H7 (cell line): ENCODE results near the gene XG. TPM values are rescaled to one million over a fixed set of nuclear protein-coding genes. Genes with fewer than 3 reads are reported as not detected.
"Not testable (repeated sequence)": the region's sequence is repeated elsewhere in the genome, so short reads cannot be mapped to it uniquely, and the experiment has no call there.

Experiments used
- DNase-seq: peaks from one replicate; pipeline ENCODE4 v3.0.0; 2012
- H3K27me3 ChIP-seq: 2 replicates; pipeline ENCODE4 v1.6.0; 2011; ENCODE audit warnings: mild to moderate bottlenecking, low read length; ENCODE audit not compliant: control insufficient read depth, insufficient read depth
- H3K36me3 ChIP-seq: replicated peaks from 2 replicates; pipeline ENCODE4 v1.5.1; 2011; ENCODE audit warnings: low read length; ENCODE audit not compliant: control insufficient read depth, insufficient read depth
- H3K4me3 ChIP-seq: 2 replicates; pipeline ENCODE4 v1.5.1; 2011; ENCODE audit warnings: low read depth, mild to moderate bottlenecking, control low read depth, low read length, moderate library complexity; ENCODE audit not compliant: insufficient read depth
- total RNA-seq: library from RNA; depleted of rRNA; stranded (reverse); fragments of >200 nt; shearing (Covaris generic); gene quantifications from 2 replicates; pipeline ENCODE4 v1.2.3, GENCODE V29; 2014

XG gene
- total RNA-seq, 1 experiment from 2014 or later = 0.17 TPM

DNA sequence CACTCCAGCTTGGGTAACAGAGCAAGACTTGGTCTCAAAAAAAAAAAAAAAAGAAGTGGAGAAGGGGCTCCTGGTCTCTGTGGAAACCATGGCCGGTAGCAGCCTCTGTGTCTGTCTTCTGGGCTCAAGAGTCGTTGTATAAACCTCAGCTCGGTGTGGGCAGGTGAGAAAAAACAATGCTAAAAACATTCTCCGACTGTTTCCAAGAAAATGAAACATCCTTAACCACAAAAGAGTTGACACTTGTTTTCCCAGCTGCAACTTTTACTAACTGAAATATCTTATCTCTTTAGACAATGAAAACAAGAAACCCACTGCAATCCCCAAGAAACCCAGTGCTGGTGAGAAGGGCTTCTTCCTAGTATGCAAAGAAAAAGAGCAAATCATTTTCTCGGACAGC, 34.5 kb upstream of the XG start:
- H3K27me3 ChIP-seq = no peaks in the 10 kb centered on the region
- no peak overlapping the region for H3K4me3 ChIP-seq
- peaks cover 3% of the 10 kb centered on the region for H3K36me3 ChIP-seq
- DNase-seq = no peak

DNA sequence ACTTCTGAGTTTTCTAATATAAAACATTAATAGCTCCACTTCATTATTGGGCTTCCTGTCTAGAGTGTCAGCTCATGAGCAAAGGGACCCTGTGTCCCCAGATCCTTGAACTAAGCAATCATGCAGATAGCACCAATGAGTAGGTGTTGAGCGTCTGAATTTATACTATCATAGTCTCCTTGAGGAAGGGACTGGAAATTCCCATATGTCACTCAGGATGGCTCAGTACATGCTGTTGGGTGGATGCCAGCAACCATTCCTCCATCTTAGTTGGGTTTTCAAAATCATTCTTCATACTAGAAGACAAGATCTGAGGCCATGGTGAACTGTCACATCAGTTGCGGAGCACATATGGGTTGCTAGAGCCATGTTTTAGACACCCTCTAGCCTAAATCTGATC, 33.0 kb upstream of the XG start:
- Histone ChIP-seq H3K4me3 (no peak overlapping the region), H3K36me3 (peaks cover 7% of the 10 kb centered on the region), H3K27me3 (no peaks in the 10 kb centered on the region)
- DNase-seq = no peak

DNA sequence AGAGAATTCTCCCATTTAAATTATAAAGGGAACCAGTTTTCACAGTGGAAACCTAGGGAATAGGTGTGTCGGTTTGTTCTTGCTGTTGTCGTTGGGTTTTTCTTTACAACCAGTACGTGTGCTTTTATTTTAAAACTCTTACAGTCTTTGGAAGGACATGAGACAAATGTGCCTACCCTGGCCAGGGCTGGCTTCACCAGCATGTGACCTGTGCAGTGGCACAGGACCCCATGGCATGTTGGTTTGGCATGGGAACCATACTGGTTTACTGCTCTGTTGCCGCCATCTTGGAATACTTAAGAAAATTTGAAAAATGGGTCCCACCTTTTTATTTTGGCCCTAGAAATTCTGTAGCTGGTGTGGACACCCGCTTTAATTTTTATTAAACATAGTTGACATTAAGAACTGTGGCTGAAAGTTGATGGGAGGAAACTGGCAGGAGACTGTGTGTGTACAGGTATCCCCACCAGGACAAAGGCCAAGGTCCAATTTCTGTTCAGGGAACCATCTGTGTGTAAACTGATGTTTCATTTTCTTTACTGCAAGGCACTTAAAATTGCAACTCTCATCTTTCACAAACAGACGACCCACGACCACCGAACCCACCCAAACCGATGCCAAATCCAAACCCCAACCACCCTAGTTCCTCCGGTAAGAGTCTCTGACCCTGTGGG, 31.9 kb upstream of the XG start:
- no peak for DNase-seq
- H3K4me3 ChIP-seq = no peak overlapping the region
- no peaks in the 10 kb centered on the region for H3K27me3 ChIP-seq
- H3K36me3 ChIP-seq = peaks cover 7% of the 10 kb centered on the region

DNA sequence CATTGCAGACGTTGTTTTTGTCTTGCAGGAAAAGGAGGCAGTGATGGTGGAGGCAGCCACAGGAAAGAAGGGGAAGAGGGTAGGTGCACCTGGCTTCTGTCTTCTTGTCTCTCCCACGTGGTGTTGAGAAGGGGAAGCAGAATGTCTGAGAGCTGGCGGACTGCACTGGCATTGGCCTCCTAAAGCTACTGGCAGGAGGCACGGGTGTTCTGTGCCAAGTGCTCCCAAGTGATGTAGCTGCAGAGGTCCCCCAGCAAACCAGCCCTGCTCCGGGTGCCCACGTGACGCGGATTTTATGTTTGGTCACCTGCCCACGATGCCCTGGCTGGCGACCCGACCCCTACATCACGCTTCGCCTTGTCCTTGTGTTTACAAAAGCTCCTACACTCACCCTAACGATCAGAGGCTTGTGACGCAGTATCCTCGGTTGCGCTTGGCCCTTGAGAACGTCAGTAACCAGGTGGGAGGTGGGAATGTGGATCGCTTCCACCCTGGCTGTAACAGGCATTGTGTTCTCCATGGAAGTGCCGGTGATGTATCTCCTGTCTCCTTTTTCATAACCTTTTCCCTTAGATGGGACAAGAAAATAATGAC, 28.5 kb upstream of the XG start:
- peaks cover 3% of the 10 kb centered on the region for H3K36me3 ChIP-seq
- no peak for DNase-seq
- no peaks in the 10 kb centered on the region for H3K27me3 ChIP-seq
- H3K4me3 ChIP-seq = no peak overlapping the region

DNA sequence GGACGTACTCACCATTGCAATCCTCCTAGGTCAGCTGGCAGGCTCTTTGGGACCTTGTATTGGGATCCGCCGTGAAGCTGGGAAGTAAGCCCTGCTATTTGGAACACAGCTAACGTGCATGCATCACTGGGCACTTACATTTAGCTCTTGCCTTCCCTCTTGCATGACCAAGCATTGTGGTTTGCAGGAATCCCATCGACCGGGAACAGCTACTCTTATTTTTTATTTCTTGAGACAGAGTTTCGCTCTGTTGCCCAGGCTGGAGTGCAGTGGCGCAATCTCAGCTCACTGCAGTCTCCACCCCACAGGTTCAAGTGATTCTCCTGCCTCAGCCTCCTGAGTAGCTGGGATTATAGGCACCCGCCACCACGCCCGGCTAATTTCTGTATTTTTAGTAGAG, 24.6 kb upstream of the XG start:
- not testable (repeated sequence) for H3K36me3 ChIP-seq, DNase-seq, H3K27me3 ChIP-seq, H3K4me3 ChIP-seq

DNA sequence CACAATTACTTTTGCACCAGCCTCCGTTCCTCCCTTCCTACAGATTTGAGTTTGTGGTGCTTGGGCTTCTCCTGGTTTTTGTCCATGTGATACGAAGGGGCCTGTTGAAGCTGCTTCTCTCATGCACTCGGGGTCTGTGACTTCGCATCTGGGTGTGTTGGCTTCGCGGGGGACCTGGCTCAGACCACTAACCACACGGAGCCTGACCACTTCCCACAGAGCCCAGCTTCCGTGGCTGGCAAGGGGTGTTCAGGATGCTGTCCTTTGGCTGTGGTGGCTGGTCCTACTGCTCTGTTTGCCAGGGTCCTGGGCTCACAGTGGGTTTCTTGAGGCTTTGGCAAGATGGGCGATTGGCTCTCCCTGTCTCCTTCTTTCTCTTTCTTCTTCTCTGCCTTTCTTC, 19.8 kb upstream of the XG start:
- no peaks in the 10 kb centered on the region for H3K27me3 ChIP-seq
- H3K4me3 ChIP-seq = no peak overlapping the region
- no peaks in the 10 kb centered on the region; the same call in 1 of the 2 replicates for H3K36me3 ChIP-seq
- no peak for DNase-seq

DNA sequence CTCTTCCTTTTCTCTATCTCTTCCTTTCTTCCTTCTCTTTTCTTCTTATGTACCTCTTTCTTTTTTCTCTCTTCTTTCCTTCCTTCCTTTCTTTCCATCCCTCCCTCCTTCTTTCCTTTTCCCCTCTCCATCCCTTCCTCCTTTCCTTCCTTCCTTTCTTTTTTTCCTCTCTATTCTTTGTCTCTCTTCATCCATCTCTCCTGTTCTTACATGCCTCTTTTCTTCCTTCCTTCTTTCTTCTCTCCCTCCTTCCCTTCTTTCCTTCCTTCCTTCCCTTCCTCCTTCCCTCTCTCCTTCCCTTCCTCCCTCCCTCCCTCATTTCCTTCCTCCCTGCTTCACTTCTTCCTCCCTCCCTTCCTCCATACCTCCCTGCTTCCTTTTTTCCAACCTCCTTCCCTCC, 19.2 kb upstream of the XG start:
- no peaks in the 10 kb centered on the region; the same call in 1 of the 2 replicates for H3K36me3 ChIP-seq
- H3K4me3 ChIP-seq = no peak overlapping the region
- no peaks in the 10 kb centered on the region for H3K27me3 ChIP-seq
- DNase-seq = no peak

DNA sequence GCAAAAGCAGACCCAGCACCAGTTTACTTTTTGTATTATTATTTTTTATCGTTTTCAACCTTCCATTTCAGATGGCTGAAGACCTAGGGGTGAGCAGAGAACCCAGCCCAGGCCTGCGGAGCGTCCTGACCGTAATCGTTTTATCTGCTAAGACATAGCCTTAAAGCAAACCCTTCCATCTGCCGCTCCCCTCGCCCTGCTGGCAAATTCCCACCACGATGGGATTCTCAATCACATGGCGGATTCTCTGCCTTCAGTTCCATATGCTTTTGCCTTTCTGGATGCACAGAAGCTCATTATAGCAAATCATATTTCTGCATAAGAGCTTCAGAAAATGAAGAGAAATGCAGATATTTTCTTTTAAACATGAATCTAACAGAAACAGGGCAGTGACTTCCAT, 18.6 kb upstream of the XG start:
- no peak overlapping the region for H3K4me3 ChIP-seq
- no peaks in the 10 kb centered on the region for H3K27me3 ChIP-seq
- DNase-seq = no peak
- no peaks in the 10 kb centered on the region; the same call in 1 of the 2 replicates for H3K36me3 ChIP-seq

DNA sequence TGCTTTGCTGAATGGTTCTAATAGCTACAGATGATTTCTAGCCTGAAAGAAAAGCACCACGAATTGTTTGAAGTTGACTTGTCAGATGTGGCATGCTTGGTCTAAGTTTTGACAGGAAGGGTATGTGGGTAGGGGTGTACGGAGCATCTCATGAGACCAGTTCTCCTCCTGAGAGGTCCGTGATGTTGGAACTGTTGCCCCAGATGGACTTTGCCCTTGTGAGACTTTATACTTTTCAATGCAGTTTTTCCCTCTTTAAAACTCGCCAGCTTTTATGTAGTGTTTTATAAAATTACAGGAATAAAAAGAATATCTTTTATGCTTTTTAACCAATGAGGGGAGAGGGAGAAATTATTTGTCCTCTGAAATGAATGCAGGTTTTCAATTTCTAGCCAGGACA, 16.6 kb upstream of the XG start:
- H3K4me3 ChIP-seq = no peak overlapping the region
- no peak for DNase-seq
- H3K36me3 ChIP-seq = no peaks in the 10 kb centered on the region; the same call in 1 of the 2 replicates
- H3K27me3 ChIP-seq = no peaks in the 10 kb centered on the region

DNA sequence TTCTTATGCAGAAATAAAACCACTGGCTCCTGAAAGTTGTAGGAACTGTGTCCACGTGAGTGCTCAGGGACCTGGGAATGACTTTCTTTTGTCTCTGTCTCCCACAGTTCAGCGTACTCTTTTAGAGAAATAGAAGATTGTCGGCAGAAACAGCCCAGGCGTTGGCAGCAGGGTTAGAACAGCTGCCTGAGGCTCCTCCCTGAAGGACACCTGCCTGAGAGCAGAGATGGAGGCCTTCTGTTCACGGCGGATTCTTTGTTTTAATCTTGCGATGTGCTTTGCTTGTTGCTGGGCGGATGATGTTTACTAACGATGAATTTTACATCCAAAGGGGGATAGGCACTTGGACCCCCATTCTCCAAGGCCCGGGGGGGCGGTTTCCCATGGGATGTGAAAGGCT, 11.2 kb upstream of the XG start:
- DNase-seq = no peak
- Histone ChIP-seq H3K27me3 (no peaks in the 10 kb centered on the region), H3K36me3 (no peaks in the 10 kb centered on the region; the same call in 1 of the 2 replicates), H3K4me3 (no peak overlapping the region)

DNA sequence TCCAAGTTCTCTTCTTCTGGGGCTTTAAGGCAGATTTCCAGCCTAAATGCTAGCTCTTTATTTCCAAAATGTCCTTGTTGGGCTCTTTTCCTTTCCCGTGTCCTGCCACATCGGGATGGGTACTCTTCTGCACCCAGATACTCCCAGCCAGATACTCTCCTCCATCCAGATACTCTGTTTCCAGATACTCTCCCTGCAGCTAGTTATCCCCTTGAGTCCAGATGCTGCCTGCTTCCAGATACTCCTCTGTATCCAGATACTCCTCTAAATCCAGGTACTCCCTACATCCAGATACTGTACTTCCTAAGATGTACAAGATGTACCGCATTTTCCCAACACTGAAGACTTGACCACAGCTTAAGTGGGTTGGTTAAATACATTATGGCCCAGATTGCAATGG, 10.5 kb upstream of the XG start:
- Histone ChIP-seq H3K27me3 (no peaks in the 10 kb centered on the region), H3K36me3 (no peaks in the 10 kb centered on the region; the same call in 1 of the 2 replicates), H3K4me3 (no peak overlapping the region)
- DNase-seq = no peak

DNA sequence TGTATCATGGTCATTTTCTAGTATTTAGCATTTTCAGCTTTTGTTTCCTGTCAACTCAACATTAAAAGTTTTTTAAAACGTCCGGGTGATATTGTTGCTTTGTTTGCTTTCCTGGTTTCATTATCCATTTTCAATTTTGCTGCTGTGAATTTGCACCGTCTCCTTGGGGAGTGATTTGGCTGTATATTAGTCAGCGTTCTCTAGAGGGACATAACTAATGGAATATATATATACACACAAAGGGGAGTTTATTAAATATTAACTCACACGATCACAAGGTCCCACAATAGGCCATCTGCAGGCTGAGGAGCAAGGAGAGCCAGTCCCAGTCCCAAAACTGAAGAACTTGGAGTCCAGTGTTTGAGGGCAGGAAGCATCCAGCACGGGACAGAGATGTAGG, 5.6 kb upstream of the XG start:
- H3K27me3 ChIP-seq, H3K4me3 ChIP-seq, DNase-seq, H3K36me3 ChIP-seq: not testable (repeated sequence)

DNA sequence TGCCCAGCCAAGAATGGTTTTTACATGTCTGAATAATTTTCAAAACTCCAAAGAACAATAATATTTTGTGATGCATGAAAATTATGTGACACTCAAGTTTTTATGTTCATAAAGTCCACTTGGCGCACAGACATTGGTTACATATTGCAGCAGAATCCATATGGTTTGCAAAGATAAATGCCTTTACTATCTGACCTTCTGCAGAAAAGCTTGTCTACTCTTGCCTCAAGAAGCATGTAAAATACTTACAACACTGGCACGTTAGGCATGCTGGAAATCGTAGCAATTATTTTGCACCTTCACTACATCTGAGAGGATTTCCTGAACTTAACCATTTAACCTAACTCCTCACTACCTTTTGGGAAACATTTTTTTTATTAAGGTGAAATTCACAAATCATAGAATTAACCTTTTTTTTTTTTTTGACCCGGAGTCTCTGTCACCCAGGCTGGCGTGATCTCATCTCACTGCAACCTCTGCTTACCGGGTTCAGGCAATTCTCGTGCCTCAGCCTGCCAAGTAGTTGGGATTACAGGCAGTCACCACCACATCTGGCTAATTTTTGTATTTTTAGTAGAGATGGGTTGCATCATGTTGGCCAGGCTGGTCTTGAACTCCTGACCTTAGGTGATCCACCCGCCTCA, 3.5 kb upstream of the XG start:
- Histone ChIP-seq H3K36me3 (no peaks in the 10 kb centered on the region), H3K27me3 (no peaks in the 10 kb centered on the region), H3K4me3 (no peak overlapping the region)
- DNase-seq = no peak

DNA sequence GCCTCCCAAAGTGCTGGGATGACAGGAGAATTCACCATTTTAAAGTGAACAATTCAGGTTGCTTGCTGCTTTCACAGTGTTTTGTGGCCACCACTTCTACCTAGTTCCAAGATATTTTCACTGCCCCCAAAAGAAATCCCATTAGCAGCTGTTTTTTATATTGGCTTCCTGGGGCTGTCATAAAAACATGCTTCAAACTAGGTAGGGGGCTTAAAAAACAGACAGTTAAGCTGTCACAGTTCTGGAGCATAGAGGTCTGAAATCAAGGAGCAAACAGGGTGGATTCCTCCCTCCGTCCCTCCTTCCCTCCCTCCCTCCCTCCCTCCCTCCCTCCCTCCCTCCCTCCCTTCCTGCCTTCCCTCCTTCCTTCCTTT, 3.0 kb upstream of the XG start:
- H3K4me3 ChIP-seq = no peak overlapping the region
- no peaks in the 10 kb centered on the region for H3K36me3 ChIP-seq
- no peaks in the 10 kb centered on the region for H3K27me3 ChIP-seq
- DNase-seq = no peak

DNA sequence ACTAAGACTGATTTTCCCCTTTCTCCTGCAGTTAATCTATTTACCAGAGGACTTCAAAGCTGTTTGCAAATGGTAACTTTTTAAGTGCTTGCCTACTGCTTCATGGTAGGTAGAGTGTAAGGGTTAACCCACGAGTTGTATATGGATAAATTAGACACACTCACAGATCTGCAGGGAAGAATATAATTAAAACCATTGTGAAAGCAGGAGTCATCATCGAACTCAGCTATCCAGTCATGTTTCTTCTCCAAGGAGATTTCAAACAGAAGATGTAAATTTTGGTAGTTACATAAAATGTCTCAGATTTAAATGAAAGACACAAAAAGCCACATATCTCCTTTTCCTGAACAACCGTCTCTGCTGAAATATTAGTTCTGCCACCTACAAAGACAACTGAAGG, 549 bp upstream of the XG start:
- no peak for DNase-seq
- Histone ChIP-seq H3K4me3 (no peak overlapping the region), H3K27me3 (no peaks in the 10 kb centered on the region), H3K36me3 (no peaks in the 10 kb centered on the region)
